ENCODE measurements around the gene USP15.

DNA sequence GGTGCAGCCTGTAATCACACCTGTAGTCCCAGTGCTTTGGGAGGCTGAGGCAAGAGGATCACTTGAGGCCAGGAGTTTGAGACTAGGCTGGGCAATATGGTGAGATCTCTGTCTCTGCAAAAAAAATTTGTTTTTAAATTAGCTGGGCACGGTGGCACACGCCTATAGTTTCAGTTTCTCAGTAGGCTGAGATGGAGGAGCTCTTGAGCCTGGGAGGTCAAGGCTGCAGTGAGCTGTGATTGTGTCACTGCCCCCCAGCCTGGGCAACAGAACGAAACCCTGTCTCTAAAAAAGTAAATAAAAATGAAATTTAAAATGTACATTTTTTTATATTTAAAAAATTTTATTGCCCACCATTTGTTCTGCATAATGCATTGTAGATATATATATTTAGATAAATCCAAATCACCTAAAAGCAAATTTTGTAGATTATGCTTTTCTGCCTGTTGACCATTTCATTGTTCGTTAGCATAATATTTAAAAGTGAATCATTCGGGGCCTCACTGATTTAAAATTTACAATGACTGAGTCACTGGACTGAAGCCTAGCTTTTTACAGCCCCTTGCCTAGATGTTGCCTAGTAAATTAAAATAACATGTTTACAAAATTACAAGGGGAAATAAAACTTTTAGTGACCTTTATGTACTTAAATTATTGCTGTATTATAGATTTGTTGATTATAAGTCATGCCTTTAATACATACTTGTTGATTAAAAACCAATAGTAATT is 87.9 kb downstream of the USP15 start:
- TF ChIP-seq GLI2 (tag by site-specific recombination; IDR thresholded peaks at IDR 0.05; ENCODE audit: borderline replicate concordance, low read depth), result no peak
- no peak for TF ChIP-seq ZNF138 (tag by site-specific recombination; IDR thresholded peaks at IDR 0.05; ENCODE audit: borderline replicate concordance)
- no peak for TF ChIP-seq ZNF239 (tag by site-specific recombination; IDR thresholded peaks at IDR 0.05)
- TF ChIP-seq, protein P1, sequence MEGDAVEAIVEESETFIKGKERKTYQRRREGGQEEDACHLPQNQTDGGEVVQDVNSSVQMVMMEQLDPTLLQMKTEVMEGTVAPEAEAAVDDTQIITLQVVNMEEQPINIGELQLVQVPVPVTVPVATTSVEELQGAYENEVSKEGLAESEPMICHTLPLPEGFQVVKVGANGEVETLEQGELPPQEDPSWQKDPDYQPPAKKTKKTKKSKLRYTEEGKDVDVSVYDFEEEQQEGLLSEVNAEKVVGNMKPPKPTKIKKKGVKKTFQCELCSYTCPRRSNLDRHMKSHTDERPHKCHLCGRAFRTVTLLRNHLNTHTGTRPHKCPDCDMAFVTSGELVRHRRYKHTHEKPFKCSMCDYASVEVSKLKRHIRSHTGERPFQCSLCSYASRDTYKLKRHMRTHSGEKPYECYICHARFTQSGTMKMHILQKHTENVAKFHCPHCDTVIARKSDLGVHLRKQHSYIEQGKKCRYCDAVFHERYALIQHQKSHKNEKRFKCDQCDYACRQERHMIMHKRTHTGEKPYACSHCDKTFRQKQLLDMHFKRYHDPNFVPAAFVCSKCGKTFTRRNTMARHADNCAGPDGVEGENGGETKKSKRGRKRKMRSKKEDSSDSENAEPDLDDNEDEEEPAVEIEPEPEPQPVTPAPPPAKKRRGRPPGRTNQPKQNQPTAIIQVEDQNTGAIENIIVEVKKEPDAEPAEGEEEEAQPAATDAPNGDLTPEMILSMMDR (tag by site-specific recombination; IDR thresholded peaks at IDR 0.05), result no peak
- TF ChIP-seq, protein P2, sequence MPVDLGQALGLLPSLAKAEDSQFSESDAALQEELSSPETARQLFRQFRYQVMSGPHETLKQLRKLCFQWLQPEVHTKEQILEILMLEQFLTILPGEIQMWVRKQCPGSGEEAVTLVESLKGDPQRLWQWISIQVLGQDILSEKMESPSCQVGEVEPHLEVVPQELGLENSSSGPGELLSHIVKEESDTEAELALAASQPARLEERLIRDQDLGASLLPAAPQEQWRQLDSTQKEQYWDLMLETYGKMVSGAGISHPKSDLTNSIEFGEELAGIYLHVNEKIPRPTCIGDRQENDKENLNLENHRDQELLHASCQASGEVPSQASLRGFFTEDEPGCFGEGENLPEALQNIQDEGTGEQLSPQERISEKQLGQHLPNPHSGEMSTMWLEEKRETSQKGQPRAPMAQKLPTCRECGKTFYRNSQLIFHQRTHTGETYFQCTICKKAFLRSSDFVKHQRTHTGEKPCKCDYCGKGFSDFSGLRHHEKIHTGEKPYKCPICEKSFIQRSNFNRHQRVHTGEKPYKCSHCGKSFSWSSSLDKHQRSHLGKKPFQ (tag by site-specific recombination; IDR thresholded peaks at IDR 0.05), result no peak
- TF ChIP-seq, protein P3, sequence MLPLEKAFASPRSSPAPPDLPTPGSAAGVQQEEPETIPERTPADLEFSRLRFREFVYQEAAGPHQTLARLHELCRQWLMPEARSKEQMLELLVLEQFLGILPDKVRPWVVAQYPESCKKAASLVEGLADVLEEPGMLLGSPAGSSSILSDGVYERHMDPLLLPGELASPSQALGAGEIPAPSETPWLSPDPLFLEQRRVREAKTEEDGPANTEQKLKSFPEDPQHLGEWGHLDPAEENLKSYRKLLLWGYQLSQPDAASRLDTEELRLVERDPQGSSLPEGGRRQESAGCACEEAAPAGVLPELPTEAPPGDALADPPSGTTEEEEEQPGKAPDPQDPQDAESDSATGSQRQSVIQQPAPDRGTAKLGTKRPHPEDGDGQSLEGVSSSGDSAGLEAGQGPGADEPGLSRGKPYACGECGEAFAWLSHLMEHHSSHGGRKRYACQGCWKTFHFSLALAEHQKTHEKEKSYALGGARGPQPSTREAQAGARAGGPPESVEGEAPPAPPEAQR (tag by site-specific recombination; IDR thresholded peaks at IDR 0.05), result no peak
- TF ChIP-seq ZNF274 (IDR thresholded peaks at IDR 0.05; ENCODE audit: low read length), result no peak
- TF ChIP-seq ZNF274 (tag by site-specific recombination; IDR thresholded peaks at IDR 0.05; ENCODE audit: borderline replicate concordance), result no peak
- TF ChIP-seq ZNF623 (tag by site-specific recombination; IDR thresholded peaks at IDR 0.05), result no peak
- TF ChIP-seq ZNF747 (tag by site-specific recombination; IDR thresholded peaks at IDR 0.05), result no peak
- no peak for TF ChIP-seq ZNF140 (tag by site-specific recombination; IDR thresholded peaks at IDR 0.05)
